ENCODE results near the gene BLM.

BLM gene

DNA sequence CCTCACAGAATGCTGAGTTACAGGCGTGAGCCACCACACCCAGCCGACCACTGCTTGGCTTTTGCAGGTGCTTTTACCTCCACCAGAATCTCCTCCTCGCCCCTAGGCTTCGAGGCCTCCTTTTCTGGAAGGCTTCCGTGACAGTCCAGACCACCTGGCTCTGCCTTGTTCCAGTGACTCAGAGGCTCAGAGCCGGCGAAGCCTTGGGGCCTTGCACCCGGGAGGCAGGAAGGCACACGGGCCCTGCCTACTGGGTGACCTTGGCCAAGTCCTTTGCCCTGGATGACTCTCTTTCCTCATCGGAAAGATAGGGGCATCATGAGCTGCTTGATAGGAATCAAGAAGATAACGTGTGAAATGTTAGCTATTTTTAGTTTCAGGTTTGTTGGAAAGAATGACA, 119.9 kb downstream of the BLM start:
- no peak for TF ChIP-seq CTCF (IDR thresholded peaks at IDR 0.05; ENCODE audit: unreplicated experiment in 3 of 3)
- Mint-ChIP-seq H3K36me3 (ENCODE audit: low read depth) (no peaks in the 10 kb centered on the region), H3K27ac (no peak overlapping the region), H3K9me3 (no peaks in the 10 kb centered on the region), H3K4me3 (no peak overlapping the region), H3K4me1 (no peaks in the 10 kb centered on the region), H3K27me3 (ENCODE audit: low read depth) (peaks cover 7% of the 10 kb centered on the region)

GRCh38 chr15:90838139-90838538, 121.0 kb downstream of the BLM start:
- H3K27me3 Mint-ChIP-seq (ENCODE audit: low read depth) = peaks cover 7% of the 10 kb centered on the region

DNA sequence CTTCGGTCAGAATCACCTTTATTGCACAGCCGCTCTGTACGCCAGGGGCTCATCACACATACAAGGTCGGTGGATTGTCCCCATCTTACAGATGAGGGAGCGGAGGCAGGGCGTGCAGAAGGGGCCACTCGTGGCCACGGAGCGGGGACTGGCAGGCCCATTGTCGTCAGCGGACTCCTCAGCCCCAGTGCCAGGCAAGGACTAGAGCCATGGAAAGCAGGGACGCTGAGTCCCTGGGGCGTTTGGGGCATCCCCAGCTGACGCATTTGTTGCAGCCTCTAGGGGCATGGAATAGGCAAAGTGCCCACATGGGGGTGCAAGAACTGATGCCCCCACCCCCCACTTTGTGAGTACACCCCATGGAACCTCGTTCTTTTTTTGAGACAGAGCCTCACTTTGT, 121.4 kb downstream of the BLM start:
- Mint-ChIP-seq H3K9me3 (no peaks in the 10 kb centered on the region), H3K27me3 (ENCODE audit: low read depth) (peaks cover 7% of the 10 kb centered on the region), H3K4me3 (no peak overlapping the region), H3K27ac (no peak overlapping the region), H3K4me1 (no peaks in the 10 kb centered on the region), H3K36me3 (ENCODE audit: low read depth) (no peaks in the 10 kb centered on the region)
- no peak for TF ChIP-seq CTCF (IDR thresholded peaks at IDR 0.05; ENCODE audit: unreplicated experiment in 3 of 3)

More at GRCh38 chr15:90838139-90838538, 121.0 kb downstream of the BLM start:
- TF ChIP-seq CTCF (IDR thresholded peaks at IDR 0.05; ENCODE audit: unreplicated experiment in 3 of 3) = no peak
- Mint-ChIP-seq H3K4me1 (no peaks in the 10 kb centered on the region), H3K36me3 (ENCODE audit: low read depth) (no peaks in the 10 kb centered on the region), H3K27ac (no peak overlapping the region), H3K9me3 (no peaks in the 10 kb centered on the region), H3K4me3 (no peak overlapping the region)

DNA sequence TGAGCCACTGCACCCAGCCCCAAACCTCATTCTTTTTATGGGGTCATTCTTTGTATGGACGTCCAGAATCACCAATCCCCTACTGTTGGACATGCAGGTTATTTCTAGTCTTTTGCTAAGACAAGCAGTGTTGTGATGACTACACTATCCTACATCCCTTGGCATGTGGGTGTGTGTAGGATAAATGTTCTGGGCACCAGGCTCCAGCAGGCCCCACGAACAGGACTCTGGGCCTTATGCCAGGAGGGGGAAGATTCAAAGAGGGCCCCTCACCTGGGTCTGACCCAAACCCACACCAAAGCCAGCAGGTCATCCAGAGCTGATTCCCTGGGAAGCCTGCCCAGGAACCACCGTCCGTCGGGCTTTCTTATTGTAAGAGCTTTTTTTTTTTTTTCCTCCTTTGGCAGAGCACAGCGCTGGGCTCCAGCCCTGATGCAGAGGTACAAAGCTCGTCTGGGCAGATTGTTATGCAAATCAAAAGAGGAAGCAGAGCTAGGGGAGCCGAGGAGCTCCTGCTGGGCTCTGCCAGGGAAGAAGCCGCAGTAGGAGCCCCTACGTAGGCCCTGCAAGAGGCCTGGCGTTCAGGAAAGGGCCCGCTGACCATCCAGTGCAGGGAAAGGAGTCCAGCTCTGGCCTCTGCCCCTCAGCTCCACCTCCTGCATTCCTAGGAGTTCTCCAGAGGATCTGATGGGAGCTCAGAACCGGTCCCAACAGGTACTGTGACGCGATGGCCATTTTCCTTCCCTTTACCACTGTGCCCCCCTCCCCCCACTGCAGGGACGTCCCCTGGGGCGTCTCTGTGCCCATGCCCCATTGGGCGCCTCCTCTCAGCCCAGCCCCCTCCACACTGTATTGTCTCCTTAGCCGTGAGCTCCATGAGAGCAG, 122.3 kb downstream of the BLM start:
- Mint-ChIP-seq H3K27me3 (ENCODE audit: low read depth) (peaks cover 7% of the 10 kb centered on the region), H3K27ac (peak overlapping the region in 1 of 3 experiments; percentile 21), H3K36me3 (ENCODE audit: low read depth) (no peaks in the 10 kb centered on the region), H3K4me1 (no peaks in the 10 kb centered on the region), H3K4me3 (no peak overlapping the region), H3K9me3 (no peaks in the 10 kb centered on the region)
- TF ChIP-seq CTCF (IDR thresholded peaks at IDR 0.05; ENCODE audit: unreplicated experiment in 3 of 3) = no peak

DNA sequence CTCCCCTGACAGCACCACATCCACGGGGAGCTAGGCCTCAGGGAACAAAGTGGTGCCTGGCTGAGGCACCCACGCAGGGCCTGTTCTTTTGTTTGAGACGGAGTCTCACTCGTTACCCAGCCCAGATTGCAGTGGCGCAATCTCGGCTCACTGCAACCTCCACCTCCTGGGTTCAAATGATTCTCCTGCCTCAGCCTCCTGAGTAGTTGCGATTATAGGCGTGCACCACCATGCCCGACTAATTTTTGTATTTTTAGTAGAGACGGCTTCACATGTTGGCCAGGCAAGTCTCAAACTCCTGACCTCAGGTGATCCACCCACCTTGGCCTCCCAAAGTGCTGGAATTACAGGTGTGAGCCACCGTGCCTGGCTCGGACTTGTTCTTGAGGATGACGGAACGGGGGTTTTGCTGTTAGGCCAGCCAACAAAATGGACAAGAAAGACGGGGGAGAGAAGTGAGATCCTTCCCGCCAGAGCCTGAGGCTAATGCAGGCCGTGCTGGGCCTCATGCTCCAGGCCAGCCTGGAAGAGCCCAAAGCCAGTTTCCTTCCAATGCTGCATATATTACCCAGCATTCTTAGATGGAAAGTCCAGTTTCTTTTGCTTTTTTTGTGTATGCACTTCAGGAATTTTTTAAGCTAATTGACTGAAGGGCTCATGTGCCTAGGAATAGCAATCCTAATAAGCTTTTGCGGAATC, 123.2 kb downstream of the BLM start:
- Mint-ChIP-seq H3K27ac (no peak overlapping the region), H3K36me3 (ENCODE audit: low read depth) (no peaks in the 10 kb centered on the region), H3K4me3 (no peak overlapping the region), H3K9me3 (no peaks in the 10 kb centered on the region), H3K4me1 (no peaks in the 10 kb centered on the region), H3K27me3 (ENCODE audit: low read depth) (peaks cover 7% of the 10 kb centered on the region)
- TF ChIP-seq CTCF (IDR thresholded peaks at IDR 0.05; ENCODE audit: unreplicated experiment in 3 of 3) = no peak
